Measurements from ENCODE around the gene KIF12. TPM values are rescaled to one million over a fixed set of nuclear protein-coding genes. Genes with fewer than 3 reads are reported as not detected.

The KIF12 gene
- total and polyA plus RNA-seq, 4 donors: 0.47 to 6.7 (median 4.8) TPM

- Histone ChIP-seq H3K4me1 (ENCODE audit: control insufficient read depth in 5 of 5, insufficient read depth in 5 of 5, low read length in 5 of 5) (no peaks in the 10 kb centered on the region), H3K27me3 (ENCODE audit: control insufficient read depth in 3 of 3, insufficient read depth in 3 of 3, low read length in 2 of 3) (no peaks in the 10 kb centered on the region), H3K4me3 (no peak overlapping the region), H3K27ac (ENCODE audit: low read depth in 1 of 2, low read length in 1 of 2) (no peak overlapping the region), H3K36me3 (ENCODE audit: control insufficient read depth in 4 of 4, insufficient read depth in 4 of 4, low read length in 4 of 4) (peaks cover 0 to 4% (median 0%) of the 10 kb centered on the region in 4 donors), H3K9me3 (ENCODE audit: control insufficient read depth in 4 of 4, insufficient read depth in 3 of 4, low read length in 3 of 4) (no peaks in the 10 kb centered on the region), H3K9ac (ENCODE audit: insufficient read depth in 1 of 2, low read length in 2 of 2) (no peak overlapping the region)
- no peak for TF ChIP-seq CTCF (IDR thresholded peaks at IDR 0.05; ENCODE audit: control extremely low read depth, extremely low read depth)
- ATAC-seq (ENCODE audit: insufficient read depth, low FRiP score) (no peak), DNase-seq (no peak)
- 89 to 91% methylated on average over 7 of the region's 7 CpGs for WGBS, 2 donors
These were observed 10.4 kb downstream of the KIF12 start for GRCh38 chr9:114088571-114089170.

- 63 to 72% methylated on average over 7 of the region's 7 CpGs for WGBS, 2 donors
- no peaks in the 10 kb centered on the region for H3K9me3 ChIP-seq (ENCODE audit: control insufficient read depth in 4 of 4, insufficient read depth in 3 of 4, low read length in 3 of 4)
These were observed 11.4 kb downstream of the KIF12 start for GRCh38 chr9:114087721-114088120.

GRCh38 chr9:114086607-114087006, 12.5 kb downstream of the KIF12 start:
- H3K27ac ChIP-seq (ENCODE audit: low read depth in 1 of 2, low read length in 1 of 2): no peak overlapping the region
- H3K36me3 ChIP-seq (ENCODE audit: control insufficient read depth in 4 of 4, insufficient read depth in 4 of 4, low read length in 4 of 4): no peaks in the 10 kb centered on the region
- H3K4me3 ChIP-seq: no peak overlapping the region
- no peaks in the 10 kb centered on the region for H3K27me3 ChIP-seq (ENCODE audit: control insufficient read depth in 3 of 3, insufficient read depth in 3 of 3, low read length in 2 of 3)
- no peak for TF ChIP-seq CTCF (IDR thresholded peaks at IDR 0.05; ENCODE audit: control extremely low read depth, extremely low read depth)
- whole genome bisulfite sequencing, 2 donors: 88 to 89% methylated on average over 4 of the region's 4 CpGs
- no peak overlapping the region for H3K9ac ChIP-seq (ENCODE audit: insufficient read depth in 1 of 2, low read length in 2 of 2)
- no peaks in the 10 kb centered on the region for H3K9me3 ChIP-seq (ENCODE audit: control insufficient read depth in 4 of 4, insufficient read depth in 3 of 4, low read length in 3 of 4)
- H3K4me1 ChIP-seq (ENCODE audit: control insufficient read depth in 5 of 5, insufficient read depth in 5 of 5, low read length in 5 of 5): peaks cover 0 to 4% (median 2%) of the 10 kb centered on the region in 5 donors
- ATAC-seq (ENCODE audit: insufficient read depth, low FRiP score) (no peak), DNase-seq (no peak)

More at GRCh38 chr9:114087721-114088120, 11.4 kb downstream of the KIF12 start:
- no peak for TF ChIP-seq CTCF (IDR thresholded peaks at IDR 0.05; ENCODE audit: control extremely low read depth, extremely low read depth)
- H3K4me3 ChIP-seq: no peak overlapping the region
- H3K9ac ChIP-seq (ENCODE audit: insufficient read depth in 1 of 2, low read length in 2 of 2): no peak overlapping the region
- peaks cover 0 to 3% (median 0%) of the 10 kb centered on the region in 5 donors for H3K4me1 ChIP-seq (ENCODE audit: control insufficient read depth in 5 of 5, insufficient read depth in 5 of 5, low read length in 5 of 5)
- H3K36me3 ChIP-seq (ENCODE audit: control insufficient read depth in 4 of 4, insufficient read depth in 4 of 4, low read length in 4 of 4): no peaks in the 10 kb centered on the region
- DNase-seq (peak in 1 of 3 donors; percentile 41), ATAC-seq (ENCODE audit: insufficient read depth, low FRiP score) (no peak)
- no peaks in the 10 kb centered on the region for H3K27me3 ChIP-seq (ENCODE audit: control insufficient read depth in 3 of 3, insufficient read depth in 3 of 3, low read length in 2 of 3)
- no peak overlapping the region for H3K27ac ChIP-seq (ENCODE audit: low read depth in 1 of 2, low read length in 1 of 2)

- 89 to 90% methylated on average over 6 of the region's 6 CpGs for WGBS, 2 donors
- no peak overlapping the region for H3K27ac ChIP-seq (ENCODE audit: low read depth in 1 of 2, low read length in 1 of 2)
- H3K9me3 ChIP-seq (ENCODE audit: control insufficient read depth in 4 of 4, insufficient read depth in 3 of 4, low read length in 3 of 4): no peaks in the 10 kb centered on the region
- H3K4me1 ChIP-seq (ENCODE audit: control insufficient read depth in 5 of 5, insufficient read depth in 5 of 5, low read length in 5 of 5): peaks cover 0 to 9% (median 2%) of the 10 kb centered on the region in 5 donors
- no peak overlapping the region for H3K9ac ChIP-seq (ENCODE audit: insufficient read depth in 1 of 2, low read length in 2 of 2)
- no peak overlapping the region for H3K4me3 ChIP-seq
- ATAC-seq (ENCODE audit: insufficient read depth, low FRiP score) (no peak), DNase-seq (no peak)
- H3K36me3 ChIP-seq (ENCODE audit: control insufficient read depth in 4 of 4, insufficient read depth in 4 of 4, low read length in 4 of 4): no peaks in the 10 kb centered on the region
- no peak for TF ChIP-seq CTCF (IDR thresholded peaks at IDR 0.05; ENCODE audit: control extremely low read depth, extremely low read depth)
- H3K27me3 ChIP-seq (ENCODE audit: control insufficient read depth in 3 of 3, insufficient read depth in 3 of 3, low read length in 2 of 3): no peaks in the 10 kb centered on the region
These were observed 13.1 kb downstream of the KIF12 start for GRCh38 chr9:114086009-114086408.
